HEK293 (cell line): Measurements from ENCODE around the gene MADCAM1.
A peak's percentile ranks its signal among the peaks of the same experiment; 100 is the strongest.

ENCODE experiments used
- FEZF1 ChIP-seq: fragments of 450-650 bp; formaldehyde crosslinking; IDR thresholded peaks from 2 replicates; pipeline ENCODE4 v1.5.1; 2016; ENCODE audit warnings: missing biosample characterization, missing genetic modification characterization
- GLIS2 ChIP-seq: fragments of 450-650 bp; formaldehyde crosslinking; IDR thresholded peaks from 2 replicates; pipeline ENCODE4 v1.5.1; 2016; ENCODE audit warnings: missing biosample characterization, missing genetic modification characterization
- HOXA7 ChIP-seq: sonication (generic); formaldehyde crosslinking; IDR thresholded peaks from 2 replicates; pipeline ENCODE4 v1.8.1; 2022; ENCODE audit warnings: missing genetic modification reagents, borderline replicate concordance
- HOXC10 ChIP-seq: sonication (generic); formaldehyde crosslinking; IDR thresholded peaks from 2 replicates; pipeline ENCODE4 v1.8.1; 2023; ENCODE audit warnings: mild to moderate bottlenecking, missing genetic modification reagents
- KLF8 ChIP-seq: fragments of 450-650 bp; formaldehyde crosslinking; IDR thresholded peaks from 2 replicates; pipeline ENCODE4 v1.5.1; 2016; ENCODE audit warnings: missing biosample characterization, missing genetic modification characterization
- MZF1 ChIP-seq: fragments of 450-650 bp; formaldehyde crosslinking; IDR thresholded peaks from 2 replicates; pipeline ENCODE4 v1.5.1; 2017; ENCODE audit warnings: missing biosample characterization, missing genetic modification characterization, borderline replicate concordance
- OVOL3 ChIP-seq: fragments of 450-650 bp; formaldehyde crosslinking; IDR thresholded peaks from 2 replicates; pipeline ENCODE4 v1.5.1; 2016; ENCODE audit warnings: missing biosample characterization, missing genetic modification characterization
- PRDM1 ChIP-seq: fragments of 450-650 bp; formaldehyde crosslinking; IDR thresholded peaks from 2 replicates; pipeline ENCODE4; 2016; ENCODE audit warnings: missing biosample characterization, missing genetic modification characterization
- SETDB1 ChIP-seq: IDR thresholded peaks from one replicate; pipeline ENCODE4 v1.6.1; 2017; ENCODE audit warnings: mild to moderate bottlenecking, low read length, moderate library complexity, mixed read lengths; ENCODE audit not compliant: insufficient read length
- YY2 ChIP-seq: fragments of 450-650 bp; formaldehyde crosslinking; IDR thresholded peaks from 2 replicates; pipeline ENCODE4 v1.5.1; 2016; ENCODE audit warnings: missing biosample characterization, missing genetic modification characterization
- ZFP37 ChIP-seq: fragments of 450-650 bp; formaldehyde crosslinking; IDR thresholded peaks from 2 replicates; pipeline ENCODE4 v1.5.1; 2016; ENCODE audit warnings: missing biosample characterization, missing genetic modification characterization
- ZNF132 ChIP-seq: fragments of 450-650 bp; formaldehyde crosslinking; IDR thresholded peaks from 2 replicates; pipeline ENCODE4 v1.5.1; 2017; ENCODE audit warnings: missing biosample characterization, missing genetic modification characterization, borderline replicate concordance
- ZNF174 ChIP-seq: fragments of 450-650 bp; formaldehyde crosslinking; IDR thresholded peaks from 2 replicates; pipeline ENCODE4 v1.5.0; 2017; ENCODE audit warnings: missing biosample characterization, mild to moderate bottlenecking, missing genetic modification characterization
- ZNF184 ChIP-seq: fragments of 450-650 bp; IDR thresholded peaks from 2 replicates; pipeline ENCODE4 v1.5.1; 2018; ENCODE audit warnings: missing biosample characterization, mild to moderate bottlenecking, missing genetic modification characterization
- ZNF214 ChIP-seq: fragments of 450-650 bp; formaldehyde crosslinking; IDR thresholded peaks from 2 replicates; pipeline ENCODE4 v1.5.1; 2017; ENCODE audit warnings: missing biosample characterization, mild to moderate bottlenecking, missing genetic modification characterization, borderline replicate concordance
- ZNF221 ChIP-seq: fragments of 450-650 bp; formaldehyde crosslinking; IDR thresholded peaks from 2 replicates; pipeline ENCODE4 v1.5.1; 2017; ENCODE audit warnings: missing biosample characterization, missing genetic modification characterization, borderline replicate concordance
- ZNF23 ChIP-seq: fragments of 450-650 bp; formaldehyde crosslinking; IDR thresholded peaks from 2 replicates; pipeline ENCODE4 v1.5.1; 2016; ENCODE audit warnings: missing biosample characterization, missing genetic modification characterization, borderline replicate concordance
- ZNF350 ChIP-seq: fragments of 450-650 bp; formaldehyde crosslinking; IDR thresholded peaks from 2 replicates; pipeline ENCODE4 v1.5.0; 2017; ENCODE audit warnings: missing biosample characterization, mild to moderate bottlenecking, missing genetic modification characterization
- ZNF48 ChIP-seq: fragments of 450-650 bp; formaldehyde crosslinking; IDR thresholded peaks from 2 replicates; pipeline ENCODE4 v1.5.1; 2016; ENCODE audit warnings: missing biosample characterization, missing genetic modification characterization
- ZNF514 ChIP-seq: fragments of 450-650 bp; formaldehyde crosslinking; IDR thresholded peaks from 2 replicates; pipeline ENCODE4 v1.5.1; 2016; ENCODE audit warnings: missing biosample characterization, missing genetic modification characterization
- ZNF529 ChIP-seq: fragments of 450-650 bp; formaldehyde crosslinking; IDR thresholded peaks from 2 replicates; pipeline ENCODE4 v1.5.1; 2017; ENCODE audit warnings: missing genetic modification characterization, missing biosample characterization; ENCODE audit not compliant: insufficient replicate concordance
- ZNF549 ChIP-seq: fragments of 450-650 bp; IDR thresholded peaks from 2 replicates; pipeline ENCODE4 v1.5.1; 2018; ENCODE audit warnings: missing biosample characterization, missing genetic modification characterization, mild to moderate bottlenecking, inconsistent platforms, moderate library complexity
- ZNF600 ChIP-seq: fragments of 450-650 bp; formaldehyde crosslinking; IDR thresholded peaks from 2 replicates; pipeline ENCODE4 v1.5.1; 2016; ENCODE audit warnings: missing biosample characterization, missing genetic modification characterization
- ZNF624 ChIP-seq: fragments of 450-650 bp; formaldehyde crosslinking; IDR thresholded peaks from 2 replicates; pipeline ENCODE4 v1.5.1; 2017; ENCODE audit warnings: missing biosample characterization, missing genetic modification characterization
- ZNF629 ChIP-seq: fragments of 450-650 bp; formaldehyde crosslinking; IDR thresholded peaks from 2 replicates; pipeline ENCODE4 v1.5.1; 2017; ENCODE audit warnings: missing biosample characterization, missing genetic modification characterization
- ZNF654 ChIP-seq: fragments of 450-650 bp; formaldehyde crosslinking; IDR thresholded peaks from 2 replicates; pipeline ENCODE4 v1.5.1; 2016; ENCODE audit warnings: low read depth, missing biosample characterization, missing genetic modification characterization
- ZNF664 ChIP-seq: fragments of 450-650 bp; formaldehyde crosslinking; IDR thresholded peaks from 2 replicates; pipeline ENCODE4 v1.5.1; 2016; ENCODE audit warnings: missing biosample characterization, missing genetic modification characterization
- ZNF791 ChIP-seq: fragments of 450-650 bp; formaldehyde crosslinking; IDR thresholded peaks from 2 replicates; pipeline ENCODE4 v1.5.1; 2016; ENCODE audit warnings: missing biosample characterization, missing genetic modification characterization
- ZNF792 ChIP-seq: fragments of 450-650 bp; formaldehyde crosslinking; IDR thresholded peaks from 2 replicates; pipeline ENCODE4 v1.5.1; 2016; ENCODE audit warnings: missing biosample characterization, missing genetic modification characterization
- TF ChIP-seq, protein P1 (sequence below): fragments of 450-650 bp; formaldehyde crosslinking; IDR thresholded peaks from 2 replicates; pipeline ENCODE4 v1.5.1; 2016; ENCODE audit warnings: missing biosample characterization, missing genetic modification characterization
- TF ChIP-seq, protein P2 (sequence below): fragments of 450-650 bp; formaldehyde crosslinking; IDR thresholded peaks from 2 replicates; pipeline ENCODE4 v1.5.0; 2017; ENCODE audit warnings: missing biosample characterization, missing genetic modification characterization, borderline replicate concordance
- TF ChIP-seq, protein P3 (sequence below): fragments of 450-650 bp; formaldehyde crosslinking; IDR thresholded peaks from 2 replicates; pipeline ENCODE4 v1.5.1; 2017; ENCODE audit warnings: missing biosample characterization, missing genetic modification characterization
- TF ChIP-seq, protein P4 (sequence below): fragments of 450-650 bp; formaldehyde crosslinking; IDR thresholded peaks from 2 replicates; pipeline ENCODE4 v1.5.1; 2016; ENCODE audit warnings: missing biosample characterization, missing genetic modification characterization

Gene MADCAM1

DNA sequence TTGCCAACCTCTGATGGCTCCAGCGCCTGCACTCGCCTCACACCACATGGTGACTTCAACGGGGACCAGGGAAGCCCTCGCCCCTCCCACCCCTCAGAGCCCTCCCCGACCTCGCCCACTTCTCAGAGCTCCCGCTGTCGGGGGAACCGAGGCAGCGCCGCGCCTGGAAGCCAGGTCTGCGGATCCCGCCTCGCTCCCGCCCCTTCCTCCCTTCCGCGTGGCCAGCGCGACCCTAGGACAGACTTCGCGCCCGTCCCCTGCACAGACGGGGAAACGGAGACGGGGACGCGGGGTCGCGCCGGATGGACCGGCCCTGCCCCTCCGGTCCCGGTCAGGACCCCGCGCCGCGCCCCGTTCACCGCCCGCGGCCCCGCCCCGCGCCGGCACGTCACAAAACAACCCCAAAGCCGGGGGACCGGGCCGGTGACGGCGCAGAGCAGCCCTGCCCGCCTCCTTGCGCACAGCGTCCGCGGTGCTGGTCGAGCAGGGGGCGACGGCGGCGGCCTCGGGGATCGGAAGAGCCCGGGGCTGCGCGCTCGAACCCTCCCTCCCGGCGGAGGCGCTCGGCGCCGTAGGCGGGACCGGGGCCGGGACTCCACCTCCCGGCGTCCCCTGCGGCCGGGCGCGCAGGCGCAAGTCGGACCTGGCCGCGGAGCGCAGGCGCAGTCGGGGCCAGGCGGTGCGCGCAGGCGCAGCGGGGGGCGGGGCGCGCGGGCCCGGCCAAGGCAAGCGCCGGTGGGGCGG, 34.9 kb downstream of the MADCAM1 start (continued):
- TF ChIP-seq ZNF529 (tag by site-specific recombination) (no peak), ZNF629 (tag by site-specific recombination) (no peak), ZNF791 (tag by site-specific recombination) (no peak), ZNF214 (tag by site-specific recombination) (no peak), KLF8 (peak; percentile 35; the same call in 1 of the 2 replicates), ZNF23 (tag by site-specific recombination) (no peak), PRDM1 (no peak), ZNF221 (no peak), ZNF514 (tag by site-specific recombination) (no peak), ZNF549 (tag by site-specific recombination) (no peak; the same call in 1 of the 2 replicates), ZFP37 (no peak), OVOL3 (no peak), HOXA7 (CRISPR knock-in tag) (no peak), SETDB1 (no peak), ZNF184 (tag by site-specific recombination) (peak; percentile 18; the same call in 1 of the 2 replicates), MZF1 (tag by site-specific recombination) (peak; percentile 16; the same call in 1 of the 2 replicates), HOXC10 (CRISPR knock-in tag) (no peak), FEZF1 (tag by site-specific recombination) (no peak), YY2 (tag by site-specific recombination) (no peak), ZNF792 (tag by site-specific recombination) (no peak), ZNF132 (tag by site-specific recombination) (no peak), GLIS2 (tag by site-specific recombination) (peak; percentile 62), ZNF624 (tag by site-specific recombination) (no peak), ZNF664 (tag by site-specific recombination) (no peak), ZNF174 (no peak), ZNF350 (tag by site-specific recombination) (no peak), ZNF600 (tag by site-specific recombination) (peak; percentile 47; the same call in 1 of the 2 replicates), ZNF48 (tag by site-specific recombination) (no peak), ZNF654 (tag by site-specific recombination) (no peak)
- TF ChIP-seq, protein P1, sequence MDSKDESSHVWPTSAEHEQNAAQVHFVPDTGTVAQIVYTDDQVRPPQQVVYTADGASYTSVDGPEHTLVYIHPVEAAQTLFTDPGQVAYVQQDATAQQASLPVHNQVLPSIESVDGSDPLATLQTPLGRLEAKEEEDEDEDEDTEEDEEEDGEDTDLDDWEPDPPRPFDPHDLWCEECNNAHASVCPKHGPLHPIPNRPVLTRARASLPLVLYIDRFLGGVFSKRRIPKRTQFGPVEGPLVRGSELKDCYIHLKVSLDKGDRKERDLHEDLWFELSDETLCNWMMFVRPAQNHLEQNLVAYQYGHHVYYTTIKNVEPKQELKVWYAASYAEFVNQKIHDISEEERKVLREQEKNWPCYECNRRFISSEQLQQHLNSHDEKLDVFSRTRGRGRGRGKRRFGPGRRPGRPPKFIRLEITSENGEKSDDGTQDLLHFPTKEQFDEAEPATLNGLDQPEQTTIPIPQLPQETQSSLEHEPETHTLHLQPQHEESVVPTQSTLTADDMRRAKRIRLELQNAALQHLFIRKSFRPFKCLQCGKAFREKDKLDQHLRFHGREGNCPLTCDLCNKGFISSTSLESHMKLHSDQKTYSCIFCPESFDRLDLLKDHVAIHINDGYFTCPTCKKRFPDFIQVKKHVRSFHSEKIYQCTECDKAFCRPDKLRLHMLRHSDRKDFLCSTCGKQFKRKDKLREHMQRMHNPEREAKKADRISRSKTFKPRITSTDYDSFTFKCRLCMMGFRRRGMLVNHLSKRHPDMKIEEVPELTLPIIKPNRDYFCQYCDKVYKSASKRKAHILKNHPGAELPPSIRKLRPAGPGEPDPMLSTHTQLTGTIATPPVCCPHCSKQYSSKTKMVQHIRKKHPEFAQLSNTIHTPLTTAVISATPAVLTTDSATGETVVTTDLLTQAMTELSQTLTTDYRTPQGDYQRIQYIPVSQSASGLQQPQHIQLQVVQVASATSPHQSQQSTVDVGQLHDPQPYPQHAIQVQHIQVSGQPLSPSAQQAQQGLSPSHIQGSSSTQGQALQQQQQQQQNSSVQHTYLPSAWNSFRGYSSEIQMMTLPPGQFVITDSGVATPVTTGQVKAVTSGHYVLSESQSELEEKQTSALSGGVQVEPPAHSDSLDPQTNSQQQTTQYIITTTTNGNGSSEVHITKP (tag by site-specific recombination), result peak; percentile 71
- TF ChIP-seq, protein P2, sequence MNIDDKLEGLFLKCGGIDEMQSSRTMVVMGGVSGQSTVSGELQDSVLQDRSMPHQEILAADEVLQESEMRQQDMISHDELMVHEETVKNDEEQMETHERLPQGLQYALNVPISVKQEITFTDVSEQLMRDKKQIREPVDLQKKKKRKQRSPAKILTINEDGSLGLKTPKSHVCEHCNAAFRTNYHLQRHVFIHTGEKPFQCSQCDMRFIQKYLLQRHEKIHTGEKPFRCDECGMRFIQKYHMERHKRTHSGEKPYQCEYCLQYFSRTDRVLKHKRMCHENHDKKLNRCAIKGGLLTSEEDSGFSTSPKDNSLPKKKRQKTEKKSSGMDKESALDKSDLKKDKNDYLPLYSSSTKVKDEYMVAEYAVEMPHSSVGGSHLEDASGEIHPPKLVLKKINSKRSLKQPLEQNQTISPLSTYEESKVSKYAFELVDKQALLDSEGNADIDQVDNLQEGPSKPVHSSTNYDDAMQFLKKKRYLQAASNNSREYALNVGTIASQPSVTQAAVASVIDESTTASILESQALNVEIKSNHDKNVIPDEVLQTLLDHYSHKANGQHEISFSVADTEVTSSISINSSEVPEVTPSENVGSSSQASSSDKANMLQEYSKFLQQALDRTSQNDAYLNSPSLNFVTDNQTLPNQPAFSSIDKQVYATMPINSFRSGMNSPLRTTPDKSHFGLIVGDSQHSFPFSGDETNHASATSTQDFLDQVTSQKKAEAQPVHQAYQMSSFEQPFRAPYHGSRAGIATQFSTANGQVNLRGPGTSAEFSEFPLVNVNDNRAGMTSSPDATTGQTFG (tag by site-specific recombination), result no peak
- TF ChIP-seq, protein P3, sequence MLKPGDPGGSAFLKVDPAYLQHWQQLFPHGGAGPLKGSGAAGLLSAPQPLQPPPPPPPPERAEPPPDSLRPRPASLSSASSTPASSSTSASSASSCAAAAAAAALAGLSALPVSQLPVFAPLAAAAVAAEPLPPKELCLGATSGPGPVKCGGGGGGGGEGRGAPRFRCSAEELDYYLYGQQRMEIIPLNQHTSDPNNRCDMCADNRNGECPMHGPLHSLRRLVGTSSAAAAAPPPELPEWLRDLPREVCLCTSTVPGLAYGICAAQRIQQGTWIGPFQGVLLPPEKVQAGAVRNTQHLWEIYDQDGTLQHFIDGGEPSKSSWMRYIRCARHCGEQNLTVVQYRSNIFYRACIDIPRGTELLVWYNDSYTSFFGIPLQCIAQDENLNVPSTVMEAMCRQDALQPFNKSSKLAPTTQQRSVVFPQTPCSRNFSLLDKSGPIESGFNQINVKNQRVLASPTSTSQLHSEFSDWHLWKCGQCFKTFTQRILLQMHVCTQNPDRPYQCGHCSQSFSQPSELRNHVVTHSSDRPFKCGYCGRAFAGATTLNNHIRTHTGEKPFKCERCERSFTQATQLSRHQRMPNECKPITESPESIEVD (tag by site-specific recombination), result no peak
- TF ChIP-seq, protein P4, sequence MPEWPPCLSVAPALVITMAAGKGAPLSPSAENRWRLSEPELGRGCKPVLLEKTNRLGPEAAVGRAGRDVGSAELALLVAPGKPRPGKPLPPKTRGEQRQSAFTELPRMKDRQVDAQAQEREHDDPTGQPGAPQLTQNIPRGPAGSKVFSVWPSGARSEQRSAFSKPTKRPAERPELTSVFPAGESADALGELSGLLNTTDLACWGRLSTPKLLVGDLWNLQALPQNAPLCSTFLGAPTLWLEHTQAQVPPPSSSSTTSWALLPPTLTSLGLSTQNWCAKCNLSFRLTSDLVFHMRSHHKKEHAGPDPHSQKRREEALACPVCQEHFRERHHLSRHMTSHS (tag by site-specific recombination), result no peak
